BLaER1 (cell line): ENCODE results near the gene CCT5.

Experiments
- H3K27ac ChIP-seq: shearing (Covaris generic); formaldehyde crosslinking; 2 replicates; pipeline ENCODE4 v1.8.1; 2022
- H3K27me3 ChIP-seq: shearing (Covaris generic); formaldehyde crosslinking; 2 replicates; pipeline ENCODE4 v1.8.1; 2022
- H3K36me3 ChIP-seq: shearing (Covaris generic); formaldehyde crosslinking; 2 replicates; pipeline ENCODE4 v1.8.1; 2022
- H3K4me1 ChIP-seq: shearing (Covaris generic); formaldehyde crosslinking; 2 replicates; pipeline ENCODE4 v1.8.1; 2022
- H3K4me2 ChIP-seq: shearing (Covaris generic); formaldehyde crosslinking; 2 replicates; pipeline ENCODE4 v1.8.1; 2022
- H3K4me3 ChIP-seq: shearing (Covaris generic); formaldehyde crosslinking; 2 replicates; pipeline ENCODE4 v1.8.1; 2022
- H3K9ac ChIP-seq: shearing (Covaris generic); formaldehyde crosslinking; 2 replicates; pipeline ENCODE4 v1.8.1; 2022
- H3K9me3 ChIP-seq: shearing (Covaris generic); formaldehyde crosslinking; 2 replicates; pipeline ENCODE4 v1.8.1; 2022
- H4K20me1 ChIP-seq: shearing (Covaris generic); formaldehyde crosslinking; 2 replicates; pipeline ENCODE4 v1.8.1; 2022
- Cebpa-rat ChIP-seq: shearing (Covaris generic); IDR thresholded peaks from 2 replicates; pipeline ENCODE4 v1.8.1; 2022

Gene CCT5

GRCh38 chr5:10219068-10219467, 31.0 kb upstream of the CCT5 start:
- H3K4me3 ChIP-seq, result no peak overlapping the region
- H3K4me2 ChIP-seq, result no peak overlapping the region
- H3K36me3 ChIP-seq, result peaks cover 22% of the 10 kb centered on the region
- no peak overlapping the region for H3K27ac ChIP-seq
- no peak overlapping the region for H3K9ac ChIP-seq
- no peaks in the 10 kb centered on the region for H3K27me3 ChIP-seq
- H3K9me3 ChIP-seq, result peaks cover 7% of the 10 kb centered on the region
- no peak for TF ChIP-seq Cebpa-rat
- no peaks in the 10 kb centered on the region for H4K20me1 ChIP-seq
- H3K4me1 ChIP-seq, result no peaks in the 10 kb centered on the region

DNA sequence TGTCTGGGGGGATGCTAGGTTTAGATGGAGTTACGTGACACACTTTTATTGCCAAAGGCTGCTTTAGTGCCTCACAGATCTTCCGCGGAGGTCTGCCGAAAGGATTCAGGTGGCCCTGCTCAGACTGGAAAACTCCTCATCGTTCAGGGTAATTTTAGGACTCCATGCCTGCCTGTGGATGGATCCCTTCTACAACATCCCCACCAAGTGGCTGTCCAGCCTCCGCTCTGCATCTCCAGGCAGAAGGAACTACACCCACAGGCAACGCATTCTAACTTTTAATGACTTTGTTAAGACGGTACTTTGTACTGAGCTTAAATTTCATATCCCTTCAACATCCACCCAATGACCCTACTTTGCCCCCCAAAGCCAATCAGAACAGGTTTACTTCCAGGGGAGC, 29.8 kb upstream of the CCT5 start:
- TF ChIP-seq Cebpa-rat, result no peak
- no peak overlapping the region for H3K27ac ChIP-seq
- H4K20me1 ChIP-seq, result no peaks in the 10 kb centered on the region
- H3K36me3 ChIP-seq, result peaks cover 31% of the 10 kb centered on the region
- no peak overlapping the region for H3K9ac ChIP-seq
- no peak overlapping the region for H3K4me3 ChIP-seq
- H3K4me2 ChIP-seq, result no peak overlapping the region
- H3K4me1 ChIP-seq, result no peaks in the 10 kb centered on the region
- H3K27me3 ChIP-seq, result no peaks in the 10 kb centered on the region
- peaks cover 16% of the 10 kb centered on the region for H3K9me3 ChIP-seq

- Histone ChIP-seq H3K27me3 (no peaks in the 10 kb centered on the region), H3K27ac (no peak overlapping the region), H3K36me3 (peaks cover 41% of the 10 kb centered on the region), H3K4me2 (no peak overlapping the region), H4K20me1 (no peaks in the 10 kb centered on the region), H3K4me3 (no peak overlapping the region), H3K4me1 (no peaks in the 10 kb centered on the region), H3K9me3 (peaks cover 21% of the 10 kb centered on the region), H3K9ac (no peak overlapping the region)
- TF ChIP-seq Cebpa-rat, result no peak
These were observed 27.8 kb upstream of the CCT5 start for GRCh38 chr5:10222326-10222725.

DNA sequence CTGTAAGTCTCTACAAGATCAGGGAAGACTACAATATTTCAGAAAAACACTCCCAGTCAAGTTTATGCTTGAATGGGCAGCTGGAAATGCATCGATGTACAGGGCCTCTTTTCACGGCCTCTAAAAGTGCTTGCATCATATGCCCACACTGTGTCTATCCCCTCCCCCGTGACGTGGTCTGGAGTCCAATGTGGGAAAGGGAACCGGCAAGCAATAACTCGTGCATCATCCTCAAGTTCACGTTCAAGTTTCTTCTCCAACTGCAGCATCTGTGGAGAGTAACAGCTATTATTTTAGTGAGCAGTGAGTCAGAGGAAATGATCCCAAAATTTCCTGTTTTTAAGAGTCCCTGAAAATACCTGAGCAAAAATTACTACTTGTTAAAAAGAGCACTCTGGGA, 22.7 kb upstream of the CCT5 start:
- H3K27me3 ChIP-seq, result no peaks in the 10 kb centered on the region
- no peak overlapping the region for H3K4me2 ChIP-seq
- TF ChIP-seq Cebpa-rat, result no peak
- H3K9me3 ChIP-seq, result peaks cover 21% of the 10 kb centered on the region
- H3K27ac ChIP-seq, result no peak overlapping the region
- H3K9ac ChIP-seq, result no peak overlapping the region
- no peak overlapping the region for H3K4me3 ChIP-seq
- peaks cover 48% of the 10 kb centered on the region for H3K36me3 ChIP-seq
- no peaks in the 10 kb centered on the region for H4K20me1 ChIP-seq
- H3K4me1 ChIP-seq, result no peaks in the 10 kb centered on the region

- Histone ChIP-seq H4K20me1 (no peaks in the 10 kb centered on the region), H3K9me3 (peaks cover 21% of the 10 kb centered on the region), H3K4me1 (no peaks in the 10 kb centered on the region), H3K4me3 (no peak overlapping the region), H3K4me2 (no peak overlapping the region), H3K27ac (no peak overlapping the region), H3K27me3 (no peaks in the 10 kb centered on the region), H3K36me3 (peaks cover 56% of the 10 kb centered on the region), H3K9ac (no peak overlapping the region)
- no peak for TF ChIP-seq Cebpa-rat
These were observed 21.8 kb upstream of the CCT5 start for GRCh38 chr5:10228288-10228687.

- no peak overlapping the region for H3K9ac ChIP-seq
- peaks cover 10% of the 10 kb centered on the region for H3K9me3 ChIP-seq
- H3K4me3 ChIP-seq, result no peak overlapping the region
- H4K20me1 ChIP-seq, result no peaks in the 10 kb centered on the region
- H3K4me1 ChIP-seq, result no peaks in the 10 kb centered on the region
- H3K4me2 ChIP-seq, result no peak overlapping the region
- H3K27ac ChIP-seq, result no peak overlapping the region
- TF ChIP-seq Cebpa-rat, result no peak
- peaks cover 55% of the 10 kb centered on the region for H3K36me3 ChIP-seq
- H3K27me3 ChIP-seq, result no peaks in the 10 kb centered on the region
These were observed 20.6 kb upstream of the CCT5 start for GRCh38 chr5:10229306-10230048.

DNA sequence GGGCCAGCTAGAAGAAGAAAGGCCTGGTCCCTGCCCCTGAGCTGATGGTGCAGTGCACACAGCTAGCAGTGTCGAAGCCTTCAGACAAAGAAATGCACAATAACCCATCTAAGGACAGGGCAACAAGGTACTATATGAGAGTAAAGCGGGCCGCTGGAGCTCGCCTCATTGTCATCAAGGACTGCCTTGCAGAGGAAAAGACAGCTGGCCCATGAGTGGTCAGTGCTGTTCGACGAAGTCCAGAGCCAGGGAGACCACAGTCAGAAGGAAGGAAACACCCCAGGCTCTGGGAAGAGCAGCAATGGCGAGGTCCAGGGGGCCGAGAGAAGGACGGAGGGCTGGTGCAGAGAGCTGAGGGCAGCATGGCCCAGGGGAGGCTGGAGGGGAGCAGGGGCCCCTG, 17.7 kb upstream of the CCT5 start:
- Histone ChIP-seq H3K36me3 (peaks cover 66% of the 10 kb centered on the region), H3K4me1 (no peaks in the 10 kb centered on the region), H4K20me1 (no peaks in the 10 kb centered on the region), H3K27me3 (no peaks in the 10 kb centered on the region), H3K27ac (no peak overlapping the region), H3K4me2 (no peak overlapping the region), H3K9ac (no peak overlapping the region), H3K4me3 (no peak overlapping the region), H3K9me3 (no peaks in the 10 kb centered on the region)
- TF ChIP-seq Cebpa-rat, result no peak

GRCh38 chr5:10233011-10233410, 17.1 kb upstream of the CCT5 start:
- no peaks in the 10 kb centered on the region for H3K9me3 ChIP-seq
- no peaks in the 10 kb centered on the region for H3K27me3 ChIP-seq
- no peak overlapping the region for H3K4me3 ChIP-seq
- H3K27ac ChIP-seq, result no peak overlapping the region
- H3K4me2 ChIP-seq, result no peak overlapping the region
- no peak overlapping the region for H3K9ac ChIP-seq
- H4K20me1 ChIP-seq, result no peaks in the 10 kb centered on the region
- no peaks in the 10 kb centered on the region for H3K4me1 ChIP-seq
- peaks cover 71% of the 10 kb centered on the region for H3K36me3 ChIP-seq
- TF ChIP-seq Cebpa-rat, result no peak

DNA sequence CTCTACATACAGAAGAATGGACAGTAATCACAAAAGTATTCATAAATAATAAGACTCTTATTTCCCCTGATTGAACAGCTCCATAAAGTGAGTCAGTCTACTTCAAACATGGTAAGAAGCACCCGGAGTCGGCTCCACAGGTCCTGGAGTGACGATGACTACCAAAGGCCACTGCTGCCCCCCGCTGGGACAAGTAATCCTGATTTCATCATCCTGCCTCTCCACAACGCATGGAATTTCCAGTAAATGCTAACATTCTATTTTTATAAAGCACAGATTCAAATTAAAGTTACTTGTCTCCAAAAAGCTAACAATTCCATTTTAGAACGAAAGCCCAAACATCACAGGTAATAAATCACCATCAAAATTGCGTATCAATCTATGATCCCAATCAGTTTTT, 16.6 kb upstream of the CCT5 start:
- Histone ChIP-seq H3K27me3 (no peaks in the 10 kb centered on the region), H3K9ac (no peak overlapping the region), H3K4me2 (no peak overlapping the region), H3K4me3 (no peak overlapping the region), H3K9me3 (no peaks in the 10 kb centered on the region), H4K20me1 (no peaks in the 10 kb centered on the region), H3K36me3 (peaks cover 75% of the 10 kb centered on the region), H3K27ac (no peak overlapping the region), H3K4me1 (no peaks in the 10 kb centered on the region)
- no peak for TF ChIP-seq Cebpa-rat

DNA sequence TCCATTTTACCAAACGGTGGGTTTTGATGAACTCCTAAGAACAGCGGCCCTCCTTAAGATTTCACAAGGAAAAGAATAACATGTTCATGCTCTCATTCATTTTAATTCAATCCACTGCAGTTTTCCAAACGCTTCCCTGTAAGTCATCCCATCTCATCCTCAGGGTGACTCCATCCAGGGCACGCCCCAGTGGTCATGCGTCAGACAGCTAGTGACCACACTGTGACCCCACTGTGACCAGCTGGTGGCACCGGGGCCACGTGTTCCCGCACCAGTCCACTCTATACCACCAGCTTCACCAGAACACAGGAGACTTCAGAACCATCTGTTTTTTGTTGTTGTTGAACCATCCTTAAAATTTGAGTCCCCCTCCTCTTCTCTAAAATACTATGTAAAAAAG, 14.7 kb upstream of the CCT5 start:
- H3K4me1 ChIP-seq, result no peaks in the 10 kb centered on the region
- H3K36me3 ChIP-seq, result peaks cover 73% of the 10 kb centered on the region
- H3K27me3 ChIP-seq, result no peaks in the 10 kb centered on the region
- no peak for TF ChIP-seq Cebpa-rat
- no peaks in the 10 kb centered on the region for H4K20me1 ChIP-seq
- H3K27ac ChIP-seq, result no peak overlapping the region
- no peaks in the 10 kb centered on the region for H3K9me3 ChIP-seq
- no peak overlapping the region for H3K9ac ChIP-seq
- no peak overlapping the region for H3K4me3 ChIP-seq
- no peak overlapping the region for H3K4me2 ChIP-seq
